Measurements from ENCODE around the gene GLT1D1.
"Not testable (repeated sequence)": the region's sequence is repeated elsewhere in the genome, so short reads cannot be mapped to it uniquely, and the experiment has no call there.

DNA sequence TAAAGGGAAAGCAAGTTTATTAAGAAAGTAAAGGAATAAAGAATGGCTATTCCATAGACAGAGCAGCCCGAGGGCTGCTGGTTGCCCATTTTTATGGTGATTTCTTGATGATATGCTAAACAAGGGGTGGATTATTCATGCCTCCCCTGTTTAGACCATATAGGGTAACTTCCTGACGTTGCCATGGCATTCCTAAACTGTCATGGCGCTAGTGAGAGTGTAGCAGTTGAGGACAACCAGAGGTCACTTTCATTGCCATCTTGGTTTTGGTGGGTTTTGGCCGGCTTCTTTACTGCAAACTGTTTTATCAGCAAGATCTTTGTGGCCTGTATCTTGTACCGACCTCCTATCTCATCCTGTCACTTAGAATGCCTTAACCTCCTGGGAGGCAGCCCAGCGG is 3.5 kb upstream of the GLT1D1 start:
- TF ChIP-seq SIN3A (IDR thresholded peaks at IDR 0.05; ENCODE audit: low read depth); EZH2phosphoT487 (IDR thresholded peaks at IDR 0.05; ENCODE audit: borderline replicate concordance): not testable (repeated sequence)
